ENCODE data around the gene RBM14. TPM values are rescaled to one million over a fixed set of nuclear protein-coding genes. Genes with fewer than 3 reads are reported as not detected.

Gene RBM14
- total and polyA plus RNA-seq, 9 of the 15 experiments (the other 6 are each of a cell fraction or from before 2014, with no cell fraction given), result 5.5 to 131 (median 42.6) TPM

DNA sequence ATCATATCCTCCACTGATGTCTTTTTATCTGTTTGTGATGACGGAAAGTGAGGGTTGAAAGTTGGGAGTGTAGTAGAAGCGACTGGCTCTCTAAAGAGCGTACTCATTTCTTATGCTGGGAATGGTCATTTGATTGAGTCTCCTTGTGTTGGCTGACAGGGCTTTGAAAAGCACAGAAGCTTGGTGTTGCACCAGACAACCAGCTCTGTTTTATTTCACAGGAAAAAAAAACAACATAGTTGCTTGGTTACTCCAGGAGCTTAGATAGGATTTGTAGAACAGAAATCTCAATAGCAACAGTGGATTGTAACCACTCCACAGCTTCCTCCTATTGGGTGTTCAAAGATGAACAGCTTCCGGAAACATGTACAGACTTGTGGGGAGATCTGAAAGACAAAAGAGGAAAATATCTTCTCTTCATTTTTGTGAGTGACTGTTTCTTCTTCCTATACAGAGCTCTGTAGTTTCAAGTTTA is 2.7 kb downstream of the RBM14 start:
- peak overlapping the region; percentile 94 for H3K4me3 ChIP-seq
- H3K79me2 ChIP-seq (ENCODE audit: control insufficient read depth, insufficient read depth, low read length), result peaks cover 91% of the 10 kb centered on the region
- peaks cover 67% of the 10 kb centered on the region for H3K36me3 ChIP-seq (ENCODE audit: control insufficient read depth, insufficient read depth, low read length)
- no peak for ATAC-seq
- no peaks in the 10 kb centered on the region for H3K27me3 ChIP-seq (ENCODE audit: control insufficient read depth in 2 of 2, insufficient read depth in 2 of 2, low read length in 2 of 2)
- no peak for FAIRE-seq
- intact Hi-C loops (cut with micrococcal nuclease), result no loop called here
- H3K4me1 ChIP-seq (replicated peaks in 1 of 2; ENCODE audit: control insufficient read depth in 2 of 2, insufficient read depth in 2 of 2, low read length in 2 of 2), result peaks cover 21 to 27% of the 10 kb centered on the region in 2 experiments
- no peaks in the 10 kb centered on the region for H3K9me3 ChIP-seq (replicated peaks; ENCODE audit: control insufficient read depth, insufficient read depth, low read depth, low read length)
- peak overlapping the region in 1 of 2 experiments; percentile 97; a peak in 3 of 4 replicates for H3K9ac ChIP-seq (ENCODE audit: insufficient read depth in 1 of 2, low read depth in 2 of 2, low read length in 2 of 2)
- no peak overlapping the region for H3K27ac ChIP-seq (ENCODE audit: extremely low read depth, low read depth, low read length)
- ChIA-PET CTCF (ENCODE audit: low intra/inter-chr PET ratio) (no interaction called here), POLR2A (interaction anchor here (0.6 to 14.0 kb wide), 9 partner anchors 9 to 51 kb away, joined by 3 to 387 read pairs (median 3); partner anchors contain the start of genes CCDC87, CCS, CTSF and RBM4)
- no peaks in the 10 kb centered on the region for H3K9me1 ChIP-seq (ENCODE audit: control insufficient read depth, insufficient read depth, low read length)
- BruUV-seq (replicated peaks), result no TSS peak
- WGBS (ENCODE audit: insufficient coverage, low coverage, missing lambda C conversion rate), result 16% methylated on average over 4 of the region's 4 CpGs
- in situ Hi-C loops (cut with MboI), result no loop called here
- no peak for DNase-seq (ENCODE audit: extremely low read depth in 1 of 4, low spot score in 3 of 4)
- no peak overlapping the region for H2AFZ ChIP-seq (ENCODE audit: low read depth, low read length)
- peak overlapping the region; percentile 97 for H3K4me2 ChIP-seq (ENCODE audit: insufficient read depth, low read length)
- peaks cover 66% of the 10 kb centered on the region for H4K20me1 ChIP-seq (replicated peaks; ENCODE audit: control insufficient read depth, insufficient read depth, low read length)
- TF ChIP-seq, protein P1, sequence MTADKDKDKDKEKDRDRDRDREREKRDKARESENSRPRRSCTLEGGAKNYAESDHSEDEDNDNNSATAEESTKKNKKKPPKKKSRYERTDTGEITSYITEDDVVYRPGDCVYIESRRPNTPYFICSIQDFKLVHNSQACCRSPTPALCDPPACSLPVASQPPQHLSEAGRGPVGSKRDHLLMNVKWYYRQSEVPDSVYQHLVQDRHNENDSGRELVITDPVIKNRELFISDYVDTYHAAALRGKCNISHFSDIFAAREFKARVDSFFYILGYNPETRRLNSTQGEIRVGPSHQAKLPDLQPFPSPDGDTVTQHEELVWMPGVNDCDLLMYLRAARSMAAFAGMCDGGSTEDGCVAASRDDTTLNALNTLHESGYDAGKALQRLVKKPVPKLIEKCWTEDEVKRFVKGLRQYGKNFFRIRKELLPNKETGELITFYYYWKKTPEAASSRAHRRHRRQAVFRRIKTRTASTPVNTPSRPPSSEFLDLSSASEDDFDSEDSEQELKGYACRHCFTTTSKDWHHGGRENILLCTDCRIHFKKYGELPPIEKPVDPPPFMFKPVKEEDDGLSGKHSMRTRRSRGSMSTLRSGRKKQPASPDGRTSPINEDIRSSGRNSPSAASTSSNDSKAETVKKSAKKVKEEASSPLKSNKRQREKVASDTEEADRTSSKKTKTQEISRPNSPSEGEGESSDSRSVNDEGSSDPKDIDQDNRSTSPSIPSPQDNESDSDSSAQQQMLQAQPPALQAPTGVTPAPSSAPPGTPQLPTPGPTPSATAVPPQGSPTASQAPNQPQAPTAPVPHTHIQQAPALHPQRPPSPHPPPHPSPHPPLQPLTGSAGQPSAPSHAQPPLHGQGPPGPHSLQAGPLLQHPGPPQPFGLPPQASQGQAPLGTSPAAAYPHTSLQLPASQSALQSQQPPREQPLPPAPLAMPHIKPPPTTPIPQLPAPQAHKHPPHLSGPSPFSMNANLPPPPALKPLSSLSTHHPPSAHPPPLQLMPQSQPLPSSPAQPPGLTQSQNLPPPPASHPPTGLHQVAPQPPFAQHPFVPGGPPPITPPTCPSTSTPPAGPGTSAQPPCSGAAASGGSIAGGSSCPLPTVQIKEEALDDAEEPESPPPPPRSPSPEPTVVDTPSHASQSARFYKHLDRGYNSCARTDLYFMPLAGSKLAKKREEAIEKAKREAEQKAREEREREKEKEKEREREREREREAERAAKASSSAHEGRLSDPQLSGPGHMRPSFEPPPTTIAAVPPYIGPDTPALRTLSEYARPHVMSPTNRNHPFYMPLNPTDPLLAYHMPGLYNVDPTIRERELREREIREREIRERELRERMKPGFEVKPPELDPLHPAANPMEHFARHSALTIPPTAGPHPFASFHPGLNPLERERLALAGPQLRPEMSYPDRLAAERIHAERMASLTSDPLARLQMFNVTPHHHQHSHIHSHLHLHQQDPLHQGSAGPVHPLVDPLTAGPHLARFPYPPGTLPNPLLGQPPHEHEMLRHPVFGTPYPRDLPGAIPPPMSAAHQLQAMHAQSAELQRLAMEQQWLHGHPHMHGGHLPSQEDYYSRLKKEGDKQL (CRISPR knock-in tag; IDR thresholded peaks at IDR 0.05; ENCODE audit: borderline replicate concordance), result no peak
- no peak for TF ChIP-seq MAFG (tag; conservative IDR thresholded peaks at IDR 0.05)
- TF ChIP-seq, protein P2, sequence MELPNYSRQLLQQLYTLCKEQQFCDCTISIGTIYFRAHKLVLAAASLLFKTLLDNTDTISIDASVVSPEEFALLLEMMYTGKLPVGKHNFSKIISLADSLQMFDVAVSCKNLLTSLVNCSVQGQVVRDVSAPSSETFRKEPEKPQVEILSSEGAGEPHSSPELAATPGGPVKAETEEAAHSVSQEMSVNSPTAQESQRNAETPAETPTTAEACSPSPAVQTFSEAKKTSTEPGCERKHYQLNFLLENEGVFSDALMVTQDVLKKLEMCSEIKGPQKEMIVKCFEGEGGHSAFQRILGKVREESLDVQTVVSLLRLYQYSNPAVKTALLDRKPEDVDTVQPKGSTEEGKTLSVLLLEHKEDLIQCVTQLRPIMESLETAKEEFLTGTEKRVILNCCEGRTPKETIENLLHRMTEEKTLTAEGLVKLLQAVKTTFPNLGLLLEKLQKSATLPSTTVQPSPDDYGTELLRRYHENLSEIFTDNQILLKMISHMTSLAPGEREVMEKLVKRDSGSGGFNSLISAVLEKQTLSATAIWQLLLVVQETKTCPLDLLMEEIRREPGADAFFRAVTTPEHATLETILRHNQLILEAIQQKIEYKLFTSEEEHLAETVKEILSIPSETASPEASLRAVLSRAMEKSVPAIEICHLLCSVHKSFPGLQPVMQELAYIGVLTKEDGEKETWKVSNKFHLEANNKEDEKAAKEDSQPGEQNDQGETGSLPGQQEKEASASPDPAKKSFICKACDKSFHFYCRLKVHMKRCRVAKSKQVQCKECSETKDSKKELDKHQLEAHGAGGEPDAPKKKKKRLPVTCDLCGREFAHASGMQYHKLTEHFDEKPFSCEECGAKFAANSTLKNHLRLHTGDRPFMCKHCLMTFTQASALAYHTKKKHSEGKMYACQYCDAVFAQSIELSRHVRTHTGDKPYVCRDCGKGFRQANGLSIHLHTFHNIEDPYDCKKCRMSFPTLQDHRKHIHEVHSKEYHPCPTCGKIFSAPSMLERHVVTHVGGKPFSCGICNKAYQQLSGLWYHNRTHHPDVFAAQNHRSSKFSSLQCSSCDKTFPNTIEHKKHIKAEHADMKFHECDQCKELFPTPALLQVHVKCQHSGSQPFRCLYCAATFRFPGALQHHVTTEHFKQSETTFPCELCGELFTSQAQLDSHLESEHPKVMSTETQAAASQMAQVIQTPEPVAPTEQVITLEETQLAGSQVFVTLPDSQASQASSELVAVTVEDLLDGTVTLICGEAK (IDR thresholded peaks at IDR 0.05), result no peak
- TF ChIP-seq, protein P2 (CRISPR knock-in tag; IDR thresholded peaks at IDR 0.05), result no peak
- no peak for TF ChIP-seq YY1 (IDR thresholded peaks at IDR 0.05; ENCODE audit: borderline replicate concordance in 1 of 3, control insufficient read depth in 1 of 3, extremely low read depth in 1 of 3, insufficient read depth in 3 of 3, insufficient read length in 1 of 3, insufficient replicate concordance in 2 of 3, low read depth in 1 of 3, low read length in 2 of 3)
- peak; percentile 94 for TF ChIP-seq FOXJ2 (tag; IDR thresholded peaks at IDR 0.05)
- no peak for TF ChIP-seq TAF7 (tag; IDR thresholded peaks at IDR 0.05)

Data from K562 (cell line).